ENCODE results near the gene RAPH1.
A peak's percentile ranks its signal among the peaks of the same experiment; 100 is the strongest.

RAPH1 gene

DNA sequence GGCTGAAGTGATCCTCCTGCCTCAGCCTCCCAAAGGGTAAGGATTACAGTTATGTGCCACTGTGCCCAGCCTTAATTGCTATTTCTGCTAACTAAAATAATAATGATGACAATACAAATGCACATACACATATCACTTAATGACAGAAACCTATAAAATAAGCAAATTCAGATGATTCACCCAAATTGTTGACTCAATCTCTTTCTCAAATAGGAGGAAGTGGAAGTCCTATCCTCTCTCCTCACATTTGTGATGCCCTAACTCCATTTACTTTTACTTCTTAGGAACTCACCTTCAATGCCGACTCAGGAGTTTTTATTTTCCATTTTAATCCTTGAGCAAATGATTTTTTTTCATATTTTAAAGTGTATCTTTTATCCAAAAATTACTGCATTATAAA lies 24.5 kb upstream of the RAPH1 start:
- TF ChIP-seq, protein P1, sequence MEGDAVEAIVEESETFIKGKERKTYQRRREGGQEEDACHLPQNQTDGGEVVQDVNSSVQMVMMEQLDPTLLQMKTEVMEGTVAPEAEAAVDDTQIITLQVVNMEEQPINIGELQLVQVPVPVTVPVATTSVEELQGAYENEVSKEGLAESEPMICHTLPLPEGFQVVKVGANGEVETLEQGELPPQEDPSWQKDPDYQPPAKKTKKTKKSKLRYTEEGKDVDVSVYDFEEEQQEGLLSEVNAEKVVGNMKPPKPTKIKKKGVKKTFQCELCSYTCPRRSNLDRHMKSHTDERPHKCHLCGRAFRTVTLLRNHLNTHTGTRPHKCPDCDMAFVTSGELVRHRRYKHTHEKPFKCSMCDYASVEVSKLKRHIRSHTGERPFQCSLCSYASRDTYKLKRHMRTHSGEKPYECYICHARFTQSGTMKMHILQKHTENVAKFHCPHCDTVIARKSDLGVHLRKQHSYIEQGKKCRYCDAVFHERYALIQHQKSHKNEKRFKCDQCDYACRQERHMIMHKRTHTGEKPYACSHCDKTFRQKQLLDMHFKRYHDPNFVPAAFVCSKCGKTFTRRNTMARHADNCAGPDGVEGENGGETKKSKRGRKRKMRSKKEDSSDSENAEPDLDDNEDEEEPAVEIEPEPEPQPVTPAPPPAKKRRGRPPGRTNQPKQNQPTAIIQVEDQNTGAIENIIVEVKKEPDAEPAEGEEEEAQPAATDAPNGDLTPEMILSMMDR (IDR thresholded peaks at IDR 0.05; ENCODE audit: low read depth, low read length), result no peak
- TF ChIP-seq POLR2A (IDR thresholded peaks at IDR 0.05; ENCODE audit: extremely low read depth, insufficient read length) (no peak), MYC (IDR thresholded peaks at IDR 0.05; ENCODE audit: low read depth, low read length) (no peak)
- TF ChIP-seq, protein P2, sequence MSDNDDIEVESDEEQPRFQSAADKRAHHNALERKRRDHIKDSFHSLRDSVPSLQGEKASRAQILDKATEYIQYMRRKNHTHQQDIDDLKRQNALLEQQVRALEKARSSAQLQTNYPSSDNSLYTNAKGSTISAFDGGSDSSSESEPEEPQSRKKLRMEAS (IDR thresholded peaks at IDR 0.05; ENCODE audit: low read depth, low read length), result no peak
- no peak for DNase-seq (ENCODE audit: low read depth)
- no peak overlapping the region for H3K4me3 ChIP-seq (ENCODE audit: low read depth, low read length)

DNA sequence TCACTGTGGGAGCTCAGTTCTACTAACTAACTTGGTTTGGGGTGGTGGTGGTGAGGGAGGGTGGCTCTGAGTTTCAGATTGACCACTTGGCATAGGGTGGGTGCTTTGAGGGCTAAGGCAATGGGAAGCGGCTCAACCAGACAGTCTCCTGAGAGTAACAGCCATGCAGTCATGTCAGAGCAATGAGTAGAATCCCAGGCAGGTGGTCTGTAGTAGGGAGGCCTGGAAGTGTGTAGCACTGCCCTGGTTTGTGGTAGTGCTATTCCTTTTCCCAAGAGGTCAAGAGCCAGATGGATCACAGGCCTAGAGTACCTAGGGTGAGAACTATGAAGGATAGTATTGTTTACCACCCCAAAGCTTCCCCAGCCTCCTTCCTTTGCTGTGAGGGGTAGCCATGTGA lies 18.7 kb upstream of the RAPH1 start:
- TF ChIP-seq, protein P2 (IDR thresholded peaks at IDR 0.05; ENCODE audit: low read depth, low read length), result no peak
- TF ChIP-seq MYC (IDR thresholded peaks at IDR 0.05; ENCODE audit: low read depth, low read length) (no peak), POLR2A (IDR thresholded peaks at IDR 0.05; ENCODE audit: extremely low read depth, insufficient read length) (no peak)
- TF ChIP-seq, protein P1 (IDR thresholded peaks at IDR 0.05; ENCODE audit: low read depth, low read length), result no peak
- no peak overlapping the region for H3K4me3 ChIP-seq (ENCODE audit: low read depth, low read length)

DNA sequence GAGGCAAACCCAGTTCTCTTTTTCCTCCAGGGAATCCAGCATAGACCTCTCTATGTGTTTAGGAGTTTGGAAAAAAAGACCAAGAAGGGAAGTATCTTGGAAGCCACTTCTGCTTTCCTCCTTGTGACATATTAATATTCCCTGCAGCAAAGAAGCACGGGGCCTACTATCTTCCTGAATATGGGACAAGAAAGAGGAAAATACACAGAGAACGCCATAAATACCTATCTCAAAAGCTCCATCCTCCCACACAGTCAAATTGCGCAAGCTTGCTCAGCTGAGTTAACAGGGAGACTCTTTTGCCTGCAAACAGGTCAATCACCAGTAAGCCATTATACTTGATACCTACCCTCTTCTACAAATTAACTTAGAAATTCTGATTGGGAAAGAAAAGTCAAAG lies 16.7 kb upstream of the RAPH1 start:
- H3K4me3 ChIP-seq (ENCODE audit: low read depth, low read length), result no peak overlapping the region
- peak; percentile 61 for DNase-seq (ENCODE audit: low read depth)
- TF ChIP-seq MYC (IDR thresholded peaks at IDR 0.05; ENCODE audit: low read depth, low read length) (no peak), POLR2A (IDR thresholded peaks at IDR 0.05; ENCODE audit: extremely low read depth, insufficient read length) (no peak)
- TF ChIP-seq, protein P2 (IDR thresholded peaks at IDR 0.05; ENCODE audit: low read depth, low read length), result no peak
- TF ChIP-seq, protein P1 (IDR thresholded peaks at IDR 0.05; ENCODE audit: low read depth, low read length), result no peak

More for the DNA sequence above, 18.7 kb upstream of the RAPH1 start:
- DNase-seq (ENCODE audit: low read depth), result no peak

DNA sequence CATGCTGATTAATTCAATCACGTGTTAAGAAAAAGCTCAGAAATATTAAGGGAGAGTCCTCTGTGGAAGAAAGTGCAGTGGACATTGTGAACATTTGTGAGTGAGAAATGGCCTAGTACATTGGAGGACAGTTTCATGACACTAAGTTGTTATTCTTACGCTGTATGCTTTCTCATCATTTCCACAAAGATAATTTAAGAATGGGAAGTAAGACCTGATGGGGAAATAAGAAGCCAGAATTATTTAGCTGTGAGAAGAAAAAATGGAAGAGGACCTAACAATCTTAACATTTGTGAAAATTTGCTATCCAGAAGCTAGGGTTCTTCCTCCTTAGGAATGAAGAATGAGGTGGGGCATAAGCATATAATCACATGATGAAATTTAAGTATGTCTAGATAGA lies 15.2 kb upstream of the RAPH1 start:
- TF ChIP-seq, protein P1 (IDR thresholded peaks at IDR 0.05; ENCODE audit: low read depth, low read length), result no peak
- TF ChIP-seq POLR2A (IDR thresholded peaks at IDR 0.05; ENCODE audit: extremely low read depth, insufficient read length) (no peak), MYC (IDR thresholded peaks at IDR 0.05; ENCODE audit: low read depth, low read length) (no peak)
- TF ChIP-seq, protein P2 (IDR thresholded peaks at IDR 0.05; ENCODE audit: low read depth, low read length), result no peak
- H3K4me3 ChIP-seq (ENCODE audit: low read depth, low read length), result no peak overlapping the region
- DNase-seq (ENCODE audit: low read depth), result no peak

DNA sequence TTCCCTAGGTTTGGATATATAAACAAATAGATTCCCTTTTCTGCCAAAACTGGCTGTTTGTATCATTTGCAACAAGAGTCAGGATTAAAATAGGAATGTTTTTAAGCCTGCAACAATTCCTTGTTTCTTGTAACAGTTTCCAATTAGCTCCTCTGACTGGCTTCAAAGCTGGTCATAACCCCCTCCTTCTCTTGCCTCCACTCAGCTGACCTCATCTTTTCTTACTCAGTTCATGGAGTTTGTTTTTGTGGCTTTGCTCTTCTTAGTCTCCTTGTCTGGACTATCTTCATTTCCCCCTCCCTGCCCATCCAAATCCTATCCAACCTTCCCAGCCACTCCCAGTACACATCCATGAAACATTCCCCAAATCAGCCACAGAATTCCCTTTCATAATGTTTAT lies 14.3 kb upstream of the RAPH1 start:
- TF ChIP-seq, protein P1 (IDR thresholded peaks at IDR 0.05; ENCODE audit: low read depth, low read length), result no peak
- TF ChIP-seq POLR2A (IDR thresholded peaks at IDR 0.05; ENCODE audit: extremely low read depth, insufficient read length), result no peak
- TF ChIP-seq MYC (IDR thresholded peaks at IDR 0.05; ENCODE audit: low read depth, low read length), result no peak
- TF ChIP-seq, protein P2 (IDR thresholded peaks at IDR 0.05; ENCODE audit: low read depth, low read length), result no peak
- no peak overlapping the region for H3K4me3 ChIP-seq (ENCODE audit: low read depth, low read length)
- no peak for DNase-seq (ENCODE audit: low read depth)

DNA sequence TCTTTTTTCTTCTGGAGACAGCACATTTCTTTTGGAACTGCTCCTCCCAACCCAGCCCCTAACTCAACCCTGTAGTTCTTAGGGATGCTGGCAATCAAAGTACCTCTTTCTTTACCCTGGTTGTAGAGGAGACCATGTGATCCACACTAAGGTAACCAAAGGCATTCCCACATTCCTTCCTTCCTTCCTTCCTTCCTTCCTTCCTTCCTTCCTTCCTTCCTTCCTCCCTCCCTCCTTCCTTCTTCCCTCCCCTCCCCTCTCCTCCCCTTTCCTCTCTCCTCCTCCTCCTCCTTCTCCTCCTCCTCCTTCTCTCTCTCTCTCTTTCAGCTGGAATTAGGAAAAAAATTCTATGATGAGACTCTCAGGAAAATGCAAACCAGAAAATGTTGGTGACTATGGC lies 13.8 kb upstream of the RAPH1 start:
- no peak overlapping the region for H3K4me3 ChIP-seq (ENCODE audit: low read depth, low read length)
- TF ChIP-seq, protein P2 (IDR thresholded peaks at IDR 0.05; ENCODE audit: low read depth, low read length), result no peak
- no peak for TF ChIP-seq POLR2A (IDR thresholded peaks at IDR 0.05; ENCODE audit: extremely low read depth, insufficient read length)
- TF ChIP-seq, protein P1 (IDR thresholded peaks at IDR 0.05; ENCODE audit: low read depth, low read length), result no peak
- no peak for TF ChIP-seq MYC (IDR thresholded peaks at IDR 0.05; ENCODE audit: low read depth, low read length)
- no peak for DNase-seq (ENCODE audit: low read depth)

Data from NB4 (cell line).